HEK293 (cell line): ENCODE measurements around the gene CIC.

Source experiments
- CTCF ChIA-PET: fragments of 350-600 bp; formaldehyde crosslinking; extraction: SDS; loops from one replicate; lab custom pipeline; 2021; ENCODE audit warnings: antibody characterized with exemption; lab: Yijun Ruan, JAX
- POLR2A ChIA-PET: fragments of 300-600 bp; formaldehyde crosslinking; extraction: SDS; loops from one replicate; lab custom pipeline; 2020; ENCODE audit warnings: antibody characterized with exemption, inconsistent platforms; lab: Yijun Ruan, JAX
- H3K27ac ChIP-seq: fragments of 200-500 bp; sonication (Bioruptor generic); 2 replicates; pipeline ENCODE4 v1.5.1; 2014; ENCODE audit warnings: low read depth, low read length, control low read depth, inconsistent platforms; ENCODE audit errors: extremely low read depth
- H3K36me3 ChIP-seq, 2 experiments: fragments of 200-500 bp in 1 of 2; sonication (Bioruptor generic) in 1 of 2; 1 replicate in 1 of 2; 2 replicates in 1 of 2; pipeline ENCODE4 v1.5.1; 2014 to 2017; ENCODE audit warnings: inconsistent platforms in 2 of 2, low read length in 2 of 2; ENCODE audit not compliant: control insufficient read depth in 2 of 2, insufficient read depth in 1 of 2
- H3K4me1 ChIP-seq: fragments of 200-500 bp; sonication (Bioruptor generic); 2 replicates; pipeline ENCODE4 v1.5.1; 2014; ENCODE audit warnings: mild to moderate bottlenecking, low read length, inconsistent platforms; ENCODE audit not compliant: control insufficient read depth, insufficient read depth
- H3K4me3 ChIP-seq: 2 replicates; pipeline ENCODE4 v1.5.1; 2011; ENCODE audit warnings: low read depth, mild to moderate bottlenecking, control low read depth, low read length, moderate library complexity
- H3K9me3 ChIP-seq: fragments of 200-500 bp; sonication (Bioruptor generic); 2 replicates; pipeline ENCODE4 v1.5.1; 2014; ENCODE audit warnings: low read depth, low read length, inconsistent platforms; ENCODE audit not compliant: control insufficient read depth, insufficient read depth
- AEBP2 ChIP-seq: fragments of 450-650 bp; formaldehyde crosslinking; IDR thresholded peaks from 2 replicates; pipeline ENCODE4 v1.5.1; 2016; ENCODE audit warnings: missing biosample characterization, missing genetic modification characterization, borderline replicate concordance
- ATF2 ChIP-seq: fragments of 450-650 bp; formaldehyde crosslinking; IDR thresholded peaks from 2 replicates; pipeline ENCODE4 v1.5.1; 2016; ENCODE audit warnings: missing biosample characterization, missing genetic modification characterization, low read depth
- BCL11A ChIP-seq: fragments of 450-650 bp; formaldehyde crosslinking; IDR thresholded peaks from 2 replicates; pipeline ENCODE4 v1.5.1; 2016; ENCODE audit warnings: low read depth, missing biosample characterization, missing genetic modification characterization
- EGR2 ChIP-seq: fragments of 450-650 bp; formaldehyde crosslinking; IDR thresholded peaks from 2 replicates; pipeline ENCODE4 v1.5.1; 2016; ENCODE audit warnings: low read depth, missing biosample characterization, missing genetic modification characterization
- HOXA7 ChIP-seq: sonication (generic); formaldehyde crosslinking; IDR thresholded peaks from 2 replicates; pipeline ENCODE4 v1.8.1; 2022; ENCODE audit warnings: missing genetic modification reagents, borderline replicate concordance
- KLF9 ChIP-seq: fragments of 450-650 bp; formaldehyde crosslinking; IDR thresholded peaks from 2 replicates; pipeline ENCODE4 v1.5.1; 2016; ENCODE audit warnings: missing biosample characterization, missing genetic modification characterization, low read depth
- PBX3 ChIP-seq: sonication (generic); formaldehyde crosslinking; IDR thresholded peaks from 2 replicates; pipeline ENCODE4 v1.8.1; 2022; ENCODE audit warnings: mild to moderate bottlenecking, moderate library complexity, missing genetic modification reagents
- REPIN1 ChIP-seq: fragments of 450-650 bp; formaldehyde crosslinking; IDR thresholded peaks from 2 replicates; pipeline ENCODE4 v1.5.1; 2017; ENCODE audit warnings: missing biosample characterization, missing genetic modification characterization, low read depth
- ZIC2 ChIP-seq: fragments of 450-650 bp; formaldehyde crosslinking; IDR thresholded peaks from 2 replicates; pipeline ENCODE4 v1.5.1; 2016; ENCODE audit warnings: missing biosample characterization, missing genetic modification characterization
- ZNF184 ChIP-seq: fragments of 450-650 bp; IDR thresholded peaks from 2 replicates; pipeline ENCODE4 v1.5.1; 2018; ENCODE audit warnings: missing biosample characterization, mild to moderate bottlenecking, missing genetic modification characterization
- ZNF266 ChIP-seq: fragments of 450-650 bp; formaldehyde crosslinking; IDR thresholded peaks from 2 replicates; pipeline ENCODE4 v1.5.1; 2016; ENCODE audit warnings: missing biosample characterization, missing genetic modification characterization, low read depth
- ZNF280C ChIP-seq: fragments of 450-650 bp; formaldehyde crosslinking; IDR thresholded peaks from 2 replicates; pipeline ENCODE4 v1.5.1; 2016; ENCODE audit warnings: missing biosample characterization, missing genetic modification characterization
- ZNF362 ChIP-seq: fragments of 450-650 bp; formaldehyde crosslinking; IDR thresholded peaks from 2 replicates; pipeline ENCODE4 v1.5.1; 2016; ENCODE audit warnings: missing biosample characterization, missing genetic modification characterization
- ZNF398 ChIP-seq: fragments of 450-650 bp; formaldehyde crosslinking; IDR thresholded peaks from 2 replicates; pipeline ENCODE4 v1.5.1; 2017; ENCODE audit warnings: missing biosample characterization, missing genetic modification characterization
- ZNF501 ChIP-seq: fragments of 450-650 bp; formaldehyde crosslinking; IDR thresholded peaks from 2 replicates; pipeline ENCODE4 v1.5.1; 2016; ENCODE audit warnings: missing biosample characterization, missing genetic modification characterization
- ZNF521 ChIP-seq: fragments of 450-650 bp; formaldehyde crosslinking; IDR thresholded peaks from 2 replicates; pipeline ENCODE4 v1.5.1; 2017; ENCODE audit warnings: missing biosample characterization, mild to moderate bottlenecking, missing genetic modification characterization
- ZNF580 ChIP-seq: fragments of 450-650 bp; formaldehyde crosslinking; IDR thresholded peaks from 2 replicates; pipeline ENCODE4 v1.5.1; 2016; ENCODE audit warnings: missing biosample characterization, missing genetic modification characterization
- ZNF600 ChIP-seq: fragments of 450-650 bp; formaldehyde crosslinking; IDR thresholded peaks from 2 replicates; pipeline ENCODE4 v1.5.1; 2016; ENCODE audit warnings: missing biosample characterization, missing genetic modification characterization
- ZNF76 ChIP-seq: fragments of 450-650 bp; formaldehyde crosslinking; IDR thresholded peaks from 2 replicates; pipeline ENCODE4; 2016; ENCODE audit warnings: low read depth, missing biosample characterization, missing genetic modification characterization, borderline replicate concordance

CIC gene

GRCh38 chr19:42234364-42234763 is 34.7 kb upstream of the CIC start (continued):
- TF ChIP-seq ZNF362 (no peak), HOXA7 (CRISPR knock-in tag) (no peak), ZNF280C (tag by site-specific recombination) (no peak), ZNF266 (tag by site-specific recombination) (no peak), BCL11A (tag by site-specific recombination) (no peak), ZNF76 (tag by site-specific recombination) (no peak), ZNF521 (no peak), ZNF501 (no peak), KLF9 (no peak), ZNF580 (tag by site-specific recombination) (no peak), ATF2 (no peak), ZIC2 (tag by site-specific recombination) (no peak), REPIN1 (tag by site-specific recombination) (no peak), AEBP2 (tag by site-specific recombination) (no peak), ZNF184 (tag by site-specific recombination) (no peak)
- TF ChIP-seq, all 188 proteins: peak for 0

GRCh38 chr19:42235181-42235580 is 33.9 kb upstream of the CIC start:
- Histone ChIP-seq H3K9me3 (no peaks in the 10 kb centered on the region), H3K27ac (no peak overlapping the region), H3K36me3 (peaks cover 84 to 94% of the 10 kb centered on the region in 2 experiments), H3K4me3 (no peak overlapping the region), H3K4me1 (no peaks in the 10 kb centered on the region)
- ChIA-PET POLR2A (interaction anchor here (1.0 to 4.0 kb wide), 5 partner anchors 8 to 76 kb away, joined by 3 to 36 read pairs (median 5); partner anchors contain the start of genes GSK3A, PAFAH1B3, PRR19 and ZNF526), CTCF (interaction anchor here (0.7 to 2.5 kb wide), 4 partner anchors 8 to 103 kb away, joined by 3 to 9 read pairs (median 4); partner anchors contain the start of gene POU2F2)
- TF ChIP-seq EGR2 (peak; percentile 58; the same call in 1 of the 2 replicates), ZNF398 (tag by site-specific recombination) (0 out of 2 replicates have a peak, but pooled peaks have one; percentile 7), ZNF600 (0 out of 2 replicates have a peak, but pooled peaks have one; percentile 16), PBX3 (no peak)
